CD4-positive, alpha-beta T cell treated with Interleukin-15 for 1 hour (primary cell): Measurements from ENCODE around the gene MRPL18.
"Not testable (repeated sequence)": the region's sequence is repeated elsewhere in the genome, so short reads cannot be mapped to it uniquely, and the experiment has no call there.

Experiments used
- DNase-seq: peaks from one replicate; pipeline ENCODE4 v3.0.0-alpha.2; 2020

MRPL18 gene

GRCh38 chr6:159817951-159818739, 27.9 kb downstream of the MRPL18 start:
- DNase-seq = no peak

DNA sequence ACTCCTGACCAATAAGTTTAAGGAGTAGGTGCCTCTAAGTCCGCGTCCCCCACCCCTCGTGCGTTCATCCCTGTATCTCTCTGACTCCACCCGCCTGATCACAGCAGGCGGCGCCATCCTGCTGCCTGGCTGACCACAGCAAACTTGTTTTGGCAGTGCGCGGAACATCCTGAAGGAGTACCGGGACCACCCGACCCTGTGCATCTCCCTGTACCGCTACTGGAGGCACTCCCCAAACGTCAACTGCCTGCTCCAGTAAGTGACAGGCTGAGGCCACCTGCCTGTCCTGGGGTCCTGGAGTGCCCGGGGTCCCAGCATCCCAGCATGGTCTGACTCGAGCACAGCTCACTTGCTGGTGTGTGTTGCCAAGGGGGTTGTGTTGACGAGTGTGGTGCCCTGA, 28.8 kb downstream of the MRPL18 start:
- no peak for DNase-seq

GRCh38 chr6:159819932-159820640, 29.8 kb downstream of the MRPL18 start:
- peak; percentile 38 for DNase-seq

DNA sequence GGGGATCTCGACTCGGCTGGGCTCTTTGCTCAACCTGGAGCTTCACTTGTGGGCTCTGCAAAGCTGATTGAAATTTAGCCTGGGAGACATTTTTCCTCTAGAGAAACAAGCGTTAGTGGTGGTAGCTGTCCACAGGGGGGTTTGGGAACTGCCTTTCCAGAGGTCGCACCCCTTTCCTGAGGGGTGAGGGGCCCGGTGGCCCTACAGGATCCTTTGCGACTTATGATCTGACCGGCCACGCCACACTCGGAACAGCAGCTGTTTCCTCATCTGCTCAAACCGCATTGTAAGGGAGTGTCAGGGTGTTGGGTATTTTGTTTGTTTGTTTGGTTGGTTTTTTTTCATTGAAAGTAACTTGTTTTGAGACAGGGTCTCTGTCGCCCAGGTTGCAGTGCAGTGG, 30.9 kb downstream of the MRPL18 start:
- DNase-seq = no peak

GRCh38 chr6:159821726-159822125, 31.5 kb downstream of the MRPL18 start:
- DNase-seq = no peak

- DNase-seq = no peak
These were observed 33.7 kb downstream of the MRPL18 start for GRCh38 chr6:159823953-159824352.

DNA sequence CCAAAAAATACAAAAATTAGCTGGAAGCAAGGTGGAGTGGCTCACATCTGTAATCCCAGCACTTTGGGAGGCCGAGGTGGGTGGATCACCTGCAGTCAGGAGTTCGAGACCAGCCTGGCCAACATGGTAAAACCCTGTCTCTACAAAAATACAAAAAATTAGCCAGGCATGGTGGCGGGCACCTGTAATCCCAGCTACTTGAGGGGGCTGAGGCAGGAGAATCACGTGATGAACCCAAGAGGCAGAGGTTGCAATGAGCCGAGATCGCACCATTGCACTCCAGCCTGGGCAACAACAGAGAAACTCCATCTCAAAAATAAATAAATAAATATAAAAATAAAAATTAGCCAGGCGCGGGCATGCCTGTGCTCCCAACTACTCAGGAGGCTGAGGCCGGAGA, 34.4 kb downstream of the MRPL18 start:
- not testable (repeated sequence) for DNase-seq

- DNase-seq = no peak
These were observed 35.7 kb downstream of the MRPL18 start for GRCh38 chr6:159826004-159826403.

GRCh38 chr6:159826968-159827647, 36.8 kb downstream of the MRPL18 start:
- no peak for DNase-seq

GRCh38 chr6:159828074-159828473, 37.8 kb downstream of the MRPL18 start:
- DNase-seq = no peak

DNA sequence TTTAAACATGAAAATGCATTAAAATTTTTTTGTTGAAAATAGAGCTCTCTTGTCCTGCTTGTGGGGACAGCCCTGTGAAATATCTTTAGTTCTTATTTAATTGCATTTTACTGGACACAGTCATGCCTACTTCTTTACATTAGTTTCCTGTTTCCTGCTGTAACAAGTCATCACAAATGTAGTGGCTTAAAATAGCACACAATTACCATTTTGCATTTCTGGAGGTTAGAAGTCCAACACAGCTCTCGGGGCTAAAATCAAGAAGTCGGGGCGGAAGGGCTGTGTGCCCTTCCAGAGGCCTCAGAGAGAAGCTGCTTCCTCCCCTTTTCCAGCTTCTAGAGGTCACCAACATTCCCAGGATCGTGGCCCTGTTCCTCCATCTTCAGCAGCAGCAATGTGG, 39.3 kb downstream of the MRPL18 start:
- no peak for DNase-seq

- no peak for DNase-seq
These were observed 40.5 kb downstream of the MRPL18 start for GRCh38 chr6:159830501-159831372.

GRCh38 chr6:159831373-159831679, 41.1 kb downstream of the MRPL18 start:
- no peak for DNase-seq

DNA sequence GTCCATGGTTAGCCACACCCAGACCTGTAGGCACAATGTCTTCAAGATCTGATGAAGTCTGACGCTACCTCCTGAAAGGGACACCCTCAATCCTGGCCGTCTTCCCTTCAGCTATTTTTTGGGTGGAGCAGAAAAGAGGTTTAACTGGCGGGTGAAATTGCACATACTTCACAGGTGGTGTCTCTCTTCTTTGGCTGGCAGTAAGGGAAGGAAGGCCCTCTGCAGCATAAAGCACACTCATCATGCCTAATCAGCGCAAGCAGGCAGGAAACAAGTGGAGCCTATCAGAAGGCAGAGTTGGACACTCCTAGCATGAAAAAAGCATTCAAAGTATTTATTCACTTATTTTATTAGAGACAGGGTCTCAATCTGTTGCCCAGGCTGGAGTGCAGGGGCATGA, 42.7 kb downstream of the MRPL18 start:
- DNase-seq = no peak

GRCh38 chr6:159833556-159833955, 43.3 kb downstream of the MRPL18 start:
- no peak for DNase-seq

GRCh38 chr6:159833997-159834603, 43.8 kb downstream of the MRPL18 start:
- DNase-seq = no peak

GRCh38 chr6:159836718-159837490, 46.6 kb downstream of the MRPL18 start:
- no peak for DNase-seq

DNA sequence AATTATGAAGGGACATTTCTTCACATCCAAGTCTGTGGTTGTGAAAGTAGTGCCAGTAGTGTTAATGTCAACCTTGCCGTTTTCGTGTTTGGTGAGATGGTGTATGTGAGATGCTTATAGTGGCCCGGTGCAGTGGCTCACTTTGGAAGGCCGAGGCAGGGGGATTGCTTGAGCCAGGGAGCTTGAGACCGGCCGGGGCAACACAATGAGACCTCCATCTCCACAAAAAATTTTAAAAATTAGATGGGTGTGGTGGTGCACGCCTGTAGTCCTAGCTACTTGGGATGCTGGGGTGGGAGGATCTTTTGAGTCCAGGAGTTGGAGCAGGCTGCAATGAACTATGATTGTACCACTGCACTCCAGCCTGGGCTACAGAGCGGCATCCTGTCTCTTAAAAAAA, 47.2 kb downstream of the MRPL18 start:
- no peak for DNase-seq

- no peak for DNase-seq
These were observed 47.9 kb downstream of the MRPL18 start for GRCh38 chr6:159838020-159838744.

- DNase-seq = no peak
These were observed 51.8 kb downstream of the MRPL18 start for GRCh38 chr6:159842035-159842434.
